HG03025 (cell line): ENCODE measurements around the gene CD22.

Experiments used
- ATAC-seq: cut with Tn5 transposase; IDR thresholded peaks from one replicate; pipeline ENCODE4 v1.9.1; 2021; ENCODE audit warnings: mild to moderate bottlenecking, moderate library complexity; ENCODE audit not compliant: unreplicated experiment, low FRiP score

CD22 gene

GRCh38 chr19:35310811-35311465 is 18.0 kb upstream of the CD22 start:
- ATAC-seq, result no peak

GRCh38 chr19:35311901-35312665 is 16.9 kb upstream of the CD22 start:
- ATAC-seq, result no peak

- ATAC-seq, result no peak
Measured at GRCh38 chr19:35313587-35313986, 15.4 kb upstream of the CD22 start.

- no peak for ATAC-seq
Measured at GRCh38 chr19:35314031-35314430, 15.0 kb upstream of the CD22 start.

GRCh38 chr19:35314858-35315470 is 14.0 kb upstream of the CD22 start:
- ATAC-seq, result no peak

- ATAC-seq, result no peak
Measured at GRCh38 chr19:35315883-35316282, 13.1 kb upstream of the CD22 start.

GRCh38 chr19:35316560-35316959 is 12.4 kb upstream of the CD22 start:
- no peak for ATAC-seq

GRCh38 chr19:35317464-35318043 is 11.4 kb upstream of the CD22 start:
- ATAC-seq, result no peak

GRCh38 chr19:35318679-35319448 is 10.1 kb upstream of the CD22 start:
- no peak for ATAC-seq

GRCh38 chr19:35320065-35320713 is 8.8 kb upstream of the CD22 start:
- ATAC-seq, result no peak

- no peak for ATAC-seq
Measured at GRCh38 chr19:35321291-35321690, 7.7 kb upstream of the CD22 start.

- ATAC-seq, result no peak
Measured at GRCh38 chr19:35322014-35322413, 7.0 kb upstream of the CD22 start.

- no peak for ATAC-seq
Measured at GRCh38 chr19:35327642-35328041, 1.3 kb upstream of the CD22 start.

GRCh38 chr19:35329323-35329722 is 336 bp downstream of the CD22 start:
- no peak for ATAC-seq

- ATAC-seq, result no peak
Measured at GRCh38 chr19:35330475-35330874, 1.5 kb downstream of the CD22 start.

- ATAC-seq, result no peak
Measured at GRCh38 chr19:35331551-35332214, 2.7 kb downstream of the CD22 start.

GRCh38 chr19:35332817-35333216 is 3.8 kb downstream of the CD22 start:
- no peak for ATAC-seq

GRCh38 chr19:35334144-35334753 is 5.3 kb downstream of the CD22 start:
- ATAC-seq, result no peak
